22Rv1 (cell line): ENCODE data around the gene CBFB.

Experiments
- CTCF ChIP-seq: fragments of 450-650 bp; IDR thresholded peaks from 2 replicates; pipeline ENCODE4 v1.5.1; 2017; ENCODE audit warnings: mild to moderate bottlenecking
- ZFX ChIP-seq: fragments of 450-650 bp; IDR thresholded peaks from 2 replicates; pipeline ENCODE4 v1.6.1; 2017; ENCODE audit warnings: antibody characterized with exemption, borderline replicate concordance

- TF ChIP-seq CTCF = no peak
- TF ChIP-seq ZFX = no peak
Observed at GRCh38 chr16:67084345-67085028, 55.5 kb downstream of the CBFB start.
